Naive thymus-derived CD8-positive, alpha-beta T cell (primary cell): ENCODE measurements around the gene TTC13. TPM values are rescaled to one million over a fixed set of nuclear protein-coding genes. Genes with fewer than 3 reads are reported as not detected.

Source experiments
- ATAC-seq, 2 donors: fragments of 150-1000 bp; cut with Tn5 transposase in 1 of 2; sonication (Bioruptor Pico), chemical (Tn5 transposase) in 1 of 2; 1 replicate in 1 of 2; 2 replicates in 1 of 2; pipeline ENCODE4 v1.10.0; 2021; ENCODE audit warnings: mild to moderate bottlenecking in 2 of 2, moderate library complexity in 2 of 2
- POLR2A ChIA-PET: fragments of 350-600 bp; sonication (Branson Sonifier 250); formaldehyde crosslinking; loops from one replicate; lab custom pipeline; 2021; ENCODE audit warnings: antibody characterized with exemption; lab: Charles Lee
- DNase-seq, 10 donors: peaks; one replicate each; pipeline versions ENCODE4 v3.0.0 to v3.0.0-alpha.2; 2020 to 2022
- H3K27ac Mint-ChIP-seq, 10 donors: one replicate each; pipeline ENCODE4 v1.8.0; 2020 to 2022; ENCODE audit warnings: mild to moderate bottlenecking in 10 of 10, mixed read lengths in 10 of 10, moderate library complexity in 4 of 10, inconsistent platforms in 1 of 10
- H3K27me3 Mint-ChIP-seq, 5 donors: one replicate each; pipeline ENCODE4 v1.8.0; 2021 to 2022; ENCODE audit warnings: mixed read lengths in 5 of 5
- H3K36me3 Mint-ChIP-seq, 3 donors: one replicate each; pipeline ENCODE4 v1.8.0; 2020 to 2022; ENCODE audit warnings: mixed read lengths in 3 of 3, mild to moderate bottlenecking in 2 of 3, inconsistent platforms in 1 of 3
- H3K4me1 Mint-ChIP-seq, 4 donors: one replicate each; pipeline ENCODE4 v1.8.0; 2021 to 2022; ENCODE audit warnings: mixed read lengths in 4 of 4
- H3K4me3 Mint-ChIP-seq, 10 donors: one replicate each; pipeline ENCODE4 v1.8.0; 2020 to 2022; ENCODE audit warnings: mild to moderate bottlenecking in 10 of 10, mixed read lengths in 10 of 10, moderate library complexity in 6 of 10, inconsistent platforms in 1 of 10
- H3K9me3 Mint-ChIP-seq, 9 donors: one replicate each; pipeline ENCODE4 v1.8.0; 2020 to 2022; ENCODE audit warnings: mixed read lengths in 9 of 9, mild to moderate bottlenecking in 3 of 9, inconsistent platforms in 1 of 9, moderate library complexity in 1 of 9
- polyA plus RNA-seq, 3 donors: library from polyadenylated mRNA; unstranded; fragments of 300-500 nt; fragmentation: Illumina TruSeq; gene quantifications; one replicate each; pipeline ENCODE4 v1.2.3, GENCODE V29; 2021
- total RNA-seq, 8 experiments: library from RNA in 2 of 8; stranded (reverse) in 2 of 8; gene quantifications; one replicate each; pipeline ENCODE4 v1.2.3 and lab custom pipeline; 2021 to 2026

TTC13 gene
- total and polyA plus RNA-seq, 5 experiments from 2014 or later: 6.9 to 50.0 (median 10.4) TPM

- H3K27ac Mint-ChIP-seq: peak overlapping the region in 1 of 10 donors; percentile 27
Measured at GRCh38 chr1:230864441-230864840, 114.2 kb downstream of the TTC13 start.

GRCh38 chr1:230863449-230863848 is 115.2 kb downstream of the TTC13 start:
- DNase-seq (no peak), ATAC-seq (no peak)
- POLR2A ChIA-PET: no interaction called here
- peaks cover 14 to 35% (median 19%) of the 10 kb centered on the region in 4 donors for H3K4me1 Mint-ChIP-seq
- peak overlapping the region in 1 of 10 donors; percentile 52 for H3K27ac Mint-ChIP-seq
- H3K27me3 Mint-ChIP-seq: peaks cover 0 to 2% (median 0%) of the 10 kb centered on the region in 5 donors
- H3K4me3 Mint-ChIP-seq: no peak overlapping the region
- H3K36me3 Mint-ChIP-seq: no peaks in the 10 kb centered on the region
- no peaks in the 10 kb centered on the region for H3K9me3 Mint-ChIP-seq

More at GRCh38 chr1:230864441-230864840, 114.2 kb downstream of the TTC13 start:
- Mint-ChIP-seq H3K4me3 (no peak overlapping the region), H3K36me3 (no peaks in the 10 kb centered on the region), H3K4me1 (peaks cover 14 to 42% (median 20%) of the 10 kb centered on the region in 4 donors), H3K27me3 (peaks cover 0 to 4% (median 2%) of the 10 kb centered on the region in 5 donors), H3K9me3 (no peaks in the 10 kb centered on the region)
- DNase-seq (no peak), ATAC-seq (no peak)
- POLR2A ChIA-PET: no interaction called here

- H3K36me3 Mint-ChIP-seq: no peaks in the 10 kb centered on the region
- no peak for DNase-seq
- H3K27me3 Mint-ChIP-seq: peaks cover 0 to 2% (median 0%) of the 10 kb centered on the region in 5 donors
- no peaks in the 10 kb centered on the region for H3K9me3 Mint-ChIP-seq
- no peak overlapping the region for H3K27ac Mint-ChIP-seq
- POLR2A ChIA-PET: no interaction called here
- H3K4me3 Mint-ChIP-seq: no peak overlapping the region
- H3K4me1 Mint-ChIP-seq: peaks cover 7 to 28% (median 15%) of the 10 kb centered on the region in 4 donors
- ATAC-seq: no peak
Measured at GRCh38 chr1:230861970-230862595, 116.6 kb downstream of the TTC13 start.

GRCh38 chr1:230861489-230861888 is 117.2 kb downstream of the TTC13 start:
- POLR2A ChIA-PET: no interaction called here
- Mint-ChIP-seq H3K27ac (no peak overlapping the region), H3K4me1 (peaks cover 5 to 22% (median 10%) of the 10 kb centered on the region in 4 donors), H3K36me3 (no peaks in the 10 kb centered on the region), H3K9me3 (no peaks in the 10 kb centered on the region), H3K27me3 (no peaks in the 10 kb centered on the region), H3K4me3 (no peak overlapping the region)
- no peak for ATAC-seq
- DNase-seq: no peak

GRCh38 chr1:230860617-230861384 is 117.9 kb downstream of the TTC13 start:
- Mint-ChIP-seq H3K27ac (no peak overlapping the region), H3K9me3 (no peaks in the 10 kb centered on the region), H3K4me3 (no peak overlapping the region), H3K27me3 (no peaks in the 10 kb centered on the region), H3K4me1 (peaks cover 5 to 15% (median 9%) of the 10 kb centered on the region in 4 donors), H3K36me3 (no peaks in the 10 kb centered on the region)
- POLR2A ChIA-PET: no interaction called here
- ATAC-seq: no peak
- DNase-seq: no peak

GRCh38 chr1:230858918-230859729 is 119.5 kb downstream of the TTC13 start:
- Mint-ChIP-seq H3K27ac (no peak overlapping the region), H3K9me3 (no peaks in the 10 kb centered on the region), H3K27me3 (no peaks in the 10 kb centered on the region), H3K4me1 (peaks cover 4 to 15% (median 7%) of the 10 kb centered on the region in 4 donors), H3K36me3 (peaks cover 0 to 15% (median 8%) of the 10 kb centered on the region in 3 donors), H3K4me3 (no peak overlapping the region)
- POLR2A ChIA-PET: no interaction called here
- DNase-seq (no peak), ATAC-seq (no peak)

GRCh38 chr1:230858236-230858820 is 120.3 kb downstream of the TTC13 start:
- POLR2A ChIA-PET: no interaction called here
- no peak overlapping the region for H3K27ac Mint-ChIP-seq
- H3K4me1 Mint-ChIP-seq: peaks cover 1 to 12% (median 5%) of the 10 kb centered on the region in 4 donors
- ATAC-seq (no peak), DNase-seq (no peak)
- H3K36me3 Mint-ChIP-seq: peaks cover 3 to 19% (median 11%) of the 10 kb centered on the region in 3 donors
- H3K9me3 Mint-ChIP-seq: no peaks in the 10 kb centered on the region
- no peaks in the 10 kb centered on the region for H3K27me3 Mint-ChIP-seq
- no peak overlapping the region for H3K4me3 Mint-ChIP-seq

GRCh38 chr1:230857822-230858221 is 120.8 kb downstream of the TTC13 start:
- Mint-ChIP-seq H3K9me3 (no peaks in the 10 kb centered on the region), H3K27ac (no peak overlapping the region), H3K27me3 (no peaks in the 10 kb centered on the region), H3K36me3 (peaks cover 4 to 22% (median 16%) of the 10 kb centered on the region in 3 donors), H3K4me1 (peaks cover 0 to 8% (median 3%) of the 10 kb centered on the region in 4 donors), H3K4me3 (no peak overlapping the region)
- no peak for ATAC-seq
- DNase-seq: no peak
- POLR2A ChIA-PET: no interaction called here

- POLR2A ChIA-PET: no interaction called here
- H3K9me3 Mint-ChIP-seq: no peaks in the 10 kb centered on the region
- H3K4me1 Mint-ChIP-seq: peaks cover 0 to 6% (median 0%) of the 10 kb centered on the region in 4 donors
- DNase-seq (no peak), ATAC-seq (no peak)
- peak overlapping the region in 1 of 10 donors; percentile 65 for H3K27ac Mint-ChIP-seq
- H3K4me3 Mint-ChIP-seq: no peak overlapping the region
- peaks cover 4 to 27% (median 19%) of the 10 kb centered on the region in 3 donors for H3K36me3 Mint-ChIP-seq
- H3K27me3 Mint-ChIP-seq: no peaks in the 10 kb centered on the region
Measured at GRCh38 chr1:230857077-230857476, 121.6 kb downstream of the TTC13 start.

Other genes starting within 250 kb of the TTC13 start
- not detected for gene CAPN9, start 231.5 kb downstream of the TTC13 start, total RNA-seq
- not detected for gene CAPN9, start 231.5 kb downstream of the TTC13 start, polyA plus RNA-seq
- 1 to 10 TPM; 8.1 to 8.9 TPM for gene C1orf198, start 110.3 kb downstream of the TTC13 start, total RNA-seq
- gene C1orf198, start 110.3 kb downstream of the TTC13 start, polyA plus RNA-seq: 1 to 10 TPM; 5.5 to 7.0 (median 5.9) TPM
- 10 to 100 TPM; 10.6 to 13.4 TPM for gene ARV1, start 233 bp upstream of the TTC13 start, total RNA-seq
- 10 to 100 TPM; 30.1 to 35.2 (median 30.9) TPM for gene ARV1, start 233 bp upstream of the TTC13 start, polyA plus RNA-seq
- gene FAM89A, start 61.4 kb upstream of the TTC13 start, total RNA-seq: 1 to 10 TPM; 8.7 to 9.3 TPM
- 10 to 100 TPM in 1 of 3 donors, 1 to 10 TPM in 2; 7.4 to 11.1 (median 9.5) TPM for gene FAM89A, start 61.4 kb upstream of the TTC13 start, polyA plus RNA-seq
- gene TRIM67, start 183.2 kb upstream of the TTC13 start, total RNA-seq: not detected
- not detected for gene TRIM67, start 183.2 kb upstream of the TTC13 start, polyA plus RNA-seq